ENCODE measurements around the gene TP73.
A peak's percentile ranks its signal among the peaks of the same experiment; 100 is the strongest.

TP73 gene

DNA sequence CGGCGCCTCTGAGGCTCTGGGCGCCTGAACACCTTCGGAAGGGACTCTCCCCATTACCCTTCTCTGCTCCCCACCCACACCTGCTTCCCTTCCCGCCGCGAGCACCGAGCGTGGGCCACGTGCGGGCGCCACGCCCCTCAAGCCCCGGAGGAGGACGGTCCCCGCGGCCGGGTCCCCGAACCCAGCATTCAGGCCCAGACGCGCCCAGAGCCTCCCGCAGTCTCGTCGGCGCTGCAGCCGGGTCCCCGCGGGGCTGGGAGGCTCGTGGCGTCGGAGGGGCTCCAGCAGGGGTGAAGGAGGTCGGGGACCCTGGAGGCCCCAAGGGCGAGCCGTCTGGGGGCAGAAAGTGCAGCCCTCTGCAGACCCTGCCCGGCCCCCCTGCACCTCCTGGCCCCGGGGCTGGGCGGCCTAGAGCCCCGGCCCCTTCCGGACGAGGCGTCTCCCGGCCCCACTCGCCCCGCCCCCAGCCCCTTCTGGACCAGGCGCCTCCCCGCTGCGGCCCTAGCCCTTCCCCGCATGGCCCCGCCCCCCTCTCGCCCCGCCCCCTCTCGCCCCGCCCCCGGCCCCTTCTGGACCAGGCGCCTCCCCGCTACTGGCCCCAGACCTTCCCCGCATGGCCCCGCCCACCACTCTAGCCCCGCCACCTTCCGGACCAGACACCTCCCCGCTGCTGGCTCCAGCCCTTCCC, 119.9 kb downstream of the TP73 start:
- DNase-seq: peak; percentile 89

DNA sequence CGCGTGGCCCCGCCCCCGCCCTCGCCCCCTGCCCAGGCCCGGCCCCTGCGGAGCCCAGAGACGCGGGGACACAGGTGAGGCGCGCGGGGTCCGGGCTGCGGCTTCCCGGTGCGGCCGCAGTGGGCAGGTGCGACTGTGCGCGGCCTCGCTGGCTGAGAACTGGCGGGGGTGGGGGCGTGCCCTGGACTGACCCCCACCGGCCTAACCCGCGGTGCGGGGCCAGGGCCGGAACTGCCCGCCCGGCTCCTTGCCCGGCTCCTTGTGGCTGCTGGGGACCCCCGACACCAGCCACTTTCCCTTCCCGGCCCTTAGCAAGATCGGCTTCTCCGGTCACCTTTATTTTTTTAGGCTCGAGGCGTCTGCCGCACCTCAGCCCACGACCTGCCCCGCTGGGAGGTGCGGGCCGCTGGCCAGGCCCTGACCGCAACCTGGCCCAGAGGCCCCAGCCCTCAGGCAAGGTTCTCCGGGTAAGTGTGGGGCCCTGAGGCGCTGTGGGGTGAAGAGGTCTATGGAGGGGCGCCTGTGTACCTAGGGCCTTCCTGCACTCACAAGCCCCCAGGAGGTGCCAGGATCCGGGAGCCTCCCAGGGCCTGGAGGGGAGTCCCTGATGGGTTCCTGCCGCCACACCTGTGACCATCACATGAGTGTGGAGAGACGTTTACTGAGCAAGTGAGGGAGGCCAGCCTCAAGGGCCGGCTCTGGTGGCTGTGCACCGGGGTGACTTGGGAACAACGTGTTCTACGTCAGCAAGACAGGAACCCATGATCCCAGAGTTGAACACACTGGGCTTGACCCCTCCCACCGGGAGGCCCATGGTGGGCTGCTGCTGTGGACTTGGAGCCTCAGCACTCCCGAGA, 120.6 kb downstream of the TP73 start, which contains the start of gene SMIM1:
TSS of gene SMIM1 (plus strand) at position 35 of the 857 bp plus-strand sequence. CDS start 2,625 bp downstream, outside the sequence.
- DNase-seq: no peak

DNA sequence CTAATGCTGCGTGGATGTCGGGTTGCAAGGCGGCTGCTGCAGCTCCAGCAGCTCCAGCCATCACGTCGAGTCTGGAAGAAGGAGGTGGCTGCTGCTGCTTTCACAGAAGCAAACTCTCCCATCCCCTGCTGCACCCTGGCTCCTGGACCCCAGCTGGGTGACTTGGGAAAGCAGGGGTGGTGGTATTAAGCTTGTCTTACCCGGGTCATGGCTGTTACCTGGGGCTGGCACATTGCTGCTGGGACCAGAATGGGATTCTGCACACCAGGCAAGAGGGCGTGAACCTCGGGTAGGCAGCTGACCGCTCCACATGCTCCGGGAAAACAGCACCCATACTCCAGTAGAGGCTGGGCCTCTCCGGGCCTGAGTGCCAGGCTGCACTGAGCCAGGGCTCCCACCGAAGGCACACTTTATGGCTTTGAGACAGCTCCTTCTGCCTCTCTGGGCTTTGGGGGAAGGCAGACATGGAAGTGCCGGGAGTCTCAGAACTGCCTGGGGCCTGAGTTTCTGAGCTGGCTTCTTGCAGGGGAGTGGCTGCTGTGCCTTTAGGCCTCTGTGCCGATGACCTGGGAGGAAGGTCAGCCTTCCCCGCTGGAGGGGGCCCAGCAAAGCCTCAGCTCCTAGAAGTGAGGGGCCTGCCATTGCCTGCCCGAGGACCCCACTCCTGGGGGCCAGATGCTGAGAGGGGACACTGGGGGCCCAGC, 121.4 kb downstream of the TP73 start:
- DNase-seq: no peak

DNA sequence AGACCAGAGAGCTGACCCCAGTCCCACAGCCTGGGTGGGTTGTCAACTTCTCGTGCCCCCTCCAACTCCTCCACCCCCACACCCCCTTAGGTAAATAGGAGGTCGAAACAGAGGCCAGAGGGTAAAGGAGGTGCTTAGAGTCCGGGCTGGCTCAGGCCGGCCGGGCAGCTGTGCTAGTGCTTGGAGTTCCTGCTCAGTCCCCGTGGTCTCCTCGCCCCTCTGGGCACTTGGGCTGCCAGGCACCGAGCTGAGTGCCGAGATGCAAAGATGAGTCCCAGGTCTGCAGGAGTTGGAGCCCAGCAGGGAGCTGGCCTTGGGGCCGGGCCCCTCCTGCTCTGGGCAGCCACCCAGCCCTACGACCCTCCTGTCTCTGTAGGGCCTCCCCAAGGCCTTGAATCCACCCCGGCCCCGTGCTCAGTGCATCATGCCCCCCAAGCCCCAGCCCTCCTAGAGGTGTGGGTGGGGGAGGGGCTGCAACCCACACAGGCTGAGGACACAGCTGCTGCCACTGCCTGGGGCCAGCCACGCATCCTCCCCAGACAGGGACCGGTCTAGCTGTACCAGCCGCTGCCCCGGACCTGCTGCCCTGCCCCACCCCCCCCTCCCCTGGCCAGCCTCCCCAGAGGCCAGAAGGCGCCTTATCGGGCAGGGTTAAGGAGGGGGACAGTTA, 122.1 kb downstream of the TP73 start:
- no peak for DNase-seq

DNA sequence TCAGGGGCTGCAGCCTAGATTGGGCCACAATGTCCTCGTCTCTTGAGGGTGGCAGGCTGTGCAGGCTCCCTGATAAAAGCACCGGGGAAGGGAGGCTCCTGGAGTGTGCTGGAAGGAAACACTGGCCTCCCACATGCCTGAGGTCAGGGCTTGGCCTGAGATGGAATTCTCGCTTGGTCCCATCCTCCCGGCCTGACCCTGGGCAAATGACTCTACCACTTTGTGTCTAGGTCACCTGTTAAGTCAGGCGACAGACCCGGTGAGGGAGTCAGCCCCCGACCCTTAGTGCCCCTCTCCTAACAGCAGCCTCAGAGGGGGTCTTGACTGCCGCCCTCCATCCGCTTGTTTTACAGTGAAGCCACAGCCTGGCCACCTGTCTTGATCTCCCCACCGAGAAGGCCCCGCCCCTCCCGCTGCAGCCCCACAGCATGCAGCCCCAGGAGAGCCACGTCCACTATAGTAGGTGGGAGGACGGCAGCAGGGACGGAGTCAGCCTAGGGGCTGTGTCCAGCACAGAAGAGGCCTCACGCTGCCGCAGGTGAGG, 122.7 kb downstream of the TP73 start:
- no peak for DNase-seq

DNA sequence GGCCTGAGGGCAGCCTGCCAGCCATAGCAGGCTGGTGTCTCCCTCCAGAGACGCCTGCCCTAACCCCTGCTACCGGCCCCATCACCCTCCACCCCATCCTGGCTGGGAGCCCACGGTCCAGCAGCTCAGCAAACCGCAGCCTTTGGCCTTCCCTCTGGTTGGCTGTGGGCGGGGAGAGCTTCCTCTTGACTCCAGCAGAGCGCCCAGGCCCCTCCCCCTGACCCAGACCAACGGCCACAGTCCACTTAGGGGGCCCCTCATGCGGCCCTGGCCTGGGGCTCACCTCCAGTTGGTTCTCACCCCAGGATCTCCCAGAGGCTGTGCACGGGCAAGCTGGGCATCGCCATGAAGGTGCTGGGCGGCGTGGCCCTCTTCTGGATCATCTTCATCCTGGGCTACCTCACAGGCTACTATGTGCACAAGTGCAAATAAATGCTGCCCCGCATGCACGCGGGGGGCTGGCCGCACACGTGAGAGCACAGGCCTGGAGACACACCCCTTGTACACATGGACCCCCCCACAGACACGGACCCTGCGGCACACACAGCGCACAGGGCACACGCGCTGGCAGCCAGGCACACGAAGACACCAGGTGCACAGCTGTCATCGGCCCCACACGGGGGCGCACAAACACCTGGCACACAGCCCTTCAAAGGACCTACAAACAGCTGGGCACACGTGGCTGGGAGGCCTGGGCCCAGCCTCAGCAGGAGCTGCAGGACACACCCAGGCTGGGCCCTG, 123.3 kb downstream of the TP73 start:
- DNase-seq: peak; percentile 87

DNA sequence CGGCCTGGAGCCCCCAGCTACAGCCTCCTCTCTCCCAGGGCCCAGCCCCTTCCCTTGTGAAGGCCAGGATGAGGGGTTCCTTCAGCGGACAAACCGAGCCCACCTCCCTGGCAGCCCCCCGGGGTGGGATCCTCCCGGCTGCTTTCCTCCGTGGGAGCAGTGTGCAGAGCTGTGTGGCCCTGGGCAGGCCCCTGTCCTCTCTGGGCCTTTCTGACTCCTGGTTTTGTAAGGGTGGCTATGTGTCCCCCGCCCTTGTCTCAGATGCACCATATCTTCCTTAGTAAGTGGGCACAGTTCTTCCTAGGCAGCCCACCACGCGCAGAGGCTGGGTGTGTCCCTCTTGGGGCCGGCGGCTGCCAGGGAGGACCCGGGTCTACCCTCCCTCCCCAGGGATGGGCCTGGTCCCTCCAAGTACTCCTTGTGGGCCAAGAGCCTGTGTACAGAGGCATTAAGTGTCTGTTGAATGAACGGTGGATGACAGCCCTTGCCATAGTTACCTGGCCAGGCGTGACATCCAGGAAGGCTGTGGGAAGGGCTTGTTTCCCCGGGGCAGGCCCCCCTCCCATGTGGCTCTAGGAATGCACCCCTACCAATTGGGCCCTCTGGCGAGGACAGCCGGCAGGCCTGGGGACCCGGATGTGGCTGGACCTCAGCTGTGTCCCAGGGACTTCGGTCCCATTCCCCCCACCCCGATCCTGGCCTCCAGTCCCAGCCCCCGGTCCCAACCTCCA, 124.1 kb downstream of the TP73 start:
- peak; percentile 59 for DNase-seq

DNA sequence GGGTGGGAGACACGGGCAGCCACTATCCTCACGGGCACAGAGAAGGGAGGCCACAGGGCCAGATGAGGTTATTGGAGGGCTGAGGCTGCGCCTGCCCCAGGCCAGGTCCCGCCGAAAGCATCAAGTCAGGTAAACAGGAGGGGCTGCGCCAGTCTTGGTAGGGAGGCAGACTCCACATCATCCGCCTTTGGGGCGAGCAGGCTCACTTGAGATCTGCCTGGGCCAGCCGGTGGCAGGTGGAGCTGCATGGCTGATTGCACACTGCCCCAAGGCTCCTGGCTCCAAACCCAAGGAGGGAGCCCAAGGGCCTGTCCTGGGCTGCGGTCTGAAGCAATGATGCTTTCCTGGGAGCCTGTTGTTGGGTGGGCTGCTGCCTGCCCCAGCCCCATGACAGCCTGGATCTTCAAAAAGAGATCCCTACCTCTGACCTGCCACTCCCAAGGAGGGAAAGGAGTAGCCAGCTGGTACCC, 124.8 kb downstream of the TP73 start:
- no peak for DNase-seq

DNA sequence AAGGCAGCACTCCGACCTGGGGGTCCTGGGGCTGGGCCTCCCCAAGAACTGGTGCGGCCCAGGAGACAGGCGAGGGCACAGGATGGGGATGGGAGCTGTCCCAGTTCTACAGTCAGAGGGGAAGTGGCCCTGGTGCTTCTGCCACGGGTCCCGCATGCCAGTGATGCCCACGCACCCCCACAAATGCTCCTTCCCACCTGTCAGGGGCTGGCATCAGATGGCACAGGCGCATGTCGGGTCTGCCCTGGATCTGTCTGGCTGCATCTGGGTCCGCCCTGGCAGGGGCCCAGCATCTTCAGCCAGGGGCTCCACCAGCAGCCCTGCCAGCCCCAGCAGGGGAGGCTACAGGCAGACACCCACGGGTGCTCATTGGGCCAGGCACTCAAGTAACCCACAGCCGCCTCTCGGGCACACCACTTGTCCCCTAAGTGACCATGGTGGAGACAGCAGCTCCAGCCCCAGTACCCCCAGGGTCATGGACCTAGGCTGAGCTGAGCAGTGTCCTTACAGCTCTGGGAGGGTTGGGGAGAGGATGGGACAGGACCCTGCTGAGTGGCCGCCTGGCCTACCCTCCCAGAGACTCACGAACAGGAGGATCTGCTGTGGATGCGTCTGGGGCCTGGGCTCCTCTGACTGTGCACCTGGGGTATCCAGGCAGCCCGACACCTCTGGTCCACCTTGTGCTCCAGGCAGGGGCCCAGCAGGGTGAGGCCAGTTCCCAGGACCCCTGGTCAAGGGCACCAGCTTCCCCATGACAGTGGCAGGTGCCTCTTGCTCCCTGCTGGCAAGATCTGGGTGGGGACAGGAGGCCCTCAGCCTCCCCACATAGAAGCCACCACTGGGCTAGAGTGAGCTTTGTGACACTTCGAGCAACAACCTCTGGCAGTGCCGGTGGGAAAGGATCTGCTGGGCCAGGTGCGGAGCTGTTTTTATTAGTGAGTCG, 125.6 kb downstream of the TP73 start:
- no peak for DNase-seq

DNA sequence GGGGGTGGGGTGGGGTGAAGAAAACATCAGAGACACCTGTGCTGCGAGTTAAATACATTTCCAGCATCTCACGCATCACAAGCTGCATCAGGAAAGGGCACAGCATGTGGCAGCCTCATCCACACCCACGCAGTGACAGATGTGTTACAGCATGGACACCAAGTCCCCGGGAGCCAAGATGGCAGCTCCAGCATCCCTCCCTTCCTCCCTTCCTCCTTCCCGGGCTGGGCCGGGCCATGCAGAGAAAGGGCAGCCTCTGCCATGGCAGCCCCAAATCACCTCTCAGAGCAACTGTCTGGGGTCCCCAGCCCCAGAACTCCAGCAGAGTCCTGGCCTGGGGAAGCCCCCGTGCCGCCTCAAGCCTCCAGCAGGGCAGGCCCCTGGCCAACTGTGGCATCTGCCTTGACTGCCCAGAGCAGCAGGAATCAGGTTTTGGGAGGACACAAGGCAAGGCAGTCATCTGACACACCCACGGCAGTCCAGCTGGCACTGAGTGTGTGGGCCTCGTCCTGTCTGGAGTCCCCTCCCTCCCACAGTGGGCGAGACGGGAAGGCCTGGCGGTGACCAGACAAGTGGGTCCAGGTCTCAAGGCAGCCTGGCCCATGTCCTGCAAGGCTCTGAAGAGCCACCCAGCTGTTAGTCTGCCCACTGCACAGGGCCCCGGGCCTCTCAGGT, 126.4 kb downstream of the TP73 start:
- no peak for DNase-seq

DNA sequence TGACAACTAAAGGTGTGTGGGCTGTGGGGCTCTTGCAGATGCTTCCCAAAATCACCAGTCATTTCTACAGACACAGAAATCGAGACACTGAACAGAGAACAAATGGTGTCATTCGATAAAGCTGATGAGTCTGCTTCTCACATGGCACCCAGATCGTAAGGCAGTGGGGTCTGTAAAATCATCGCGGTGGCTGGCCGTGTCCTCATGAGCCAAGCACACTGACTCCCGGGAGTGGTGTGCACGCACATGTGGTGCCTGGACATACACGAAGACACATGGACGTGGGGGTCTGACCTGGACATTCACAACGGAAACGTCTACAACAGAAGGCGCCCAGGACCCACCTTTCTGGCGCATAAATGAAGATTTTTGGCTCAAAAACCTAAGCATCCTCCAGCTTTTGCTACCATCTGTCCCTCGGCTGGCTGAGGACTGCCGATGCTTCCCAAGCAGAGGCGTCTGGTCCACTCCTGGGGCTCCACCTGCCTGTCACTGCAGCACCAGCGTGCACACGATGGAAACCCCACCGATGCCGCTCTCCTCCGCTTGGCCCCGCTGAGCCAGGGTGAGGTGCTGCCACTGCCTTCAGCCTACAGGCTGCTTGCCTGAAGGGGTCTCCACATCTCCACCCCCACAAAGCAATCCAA, 127.1 kb downstream of the TP73 start:
- no peak for DNase-seq

DNA sequence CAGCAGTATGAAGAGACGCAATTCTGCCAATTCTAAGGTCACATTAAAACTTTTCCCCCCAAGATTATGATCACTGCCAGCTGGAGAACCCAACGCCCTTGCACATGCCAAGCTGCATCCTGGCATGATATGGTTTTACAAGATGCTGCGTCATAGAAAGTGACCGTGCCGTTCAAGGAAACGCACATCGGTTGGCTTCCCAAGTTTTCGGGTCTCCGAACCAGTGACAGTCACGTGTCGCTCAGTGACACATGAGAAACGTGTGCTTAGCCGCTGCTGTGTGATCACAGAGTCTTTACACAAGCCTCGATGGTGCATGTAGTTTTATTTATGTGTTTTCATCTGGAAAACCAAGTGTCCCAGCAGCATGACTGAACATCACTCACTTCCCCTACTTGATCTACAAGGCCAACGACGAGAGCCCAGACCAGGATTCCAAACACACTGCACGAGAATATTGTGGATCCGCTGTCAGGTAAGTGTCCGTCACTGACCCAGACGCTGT, 127.6 kb downstream of the TP73 start:
- no peak for DNase-seq

DNA sequence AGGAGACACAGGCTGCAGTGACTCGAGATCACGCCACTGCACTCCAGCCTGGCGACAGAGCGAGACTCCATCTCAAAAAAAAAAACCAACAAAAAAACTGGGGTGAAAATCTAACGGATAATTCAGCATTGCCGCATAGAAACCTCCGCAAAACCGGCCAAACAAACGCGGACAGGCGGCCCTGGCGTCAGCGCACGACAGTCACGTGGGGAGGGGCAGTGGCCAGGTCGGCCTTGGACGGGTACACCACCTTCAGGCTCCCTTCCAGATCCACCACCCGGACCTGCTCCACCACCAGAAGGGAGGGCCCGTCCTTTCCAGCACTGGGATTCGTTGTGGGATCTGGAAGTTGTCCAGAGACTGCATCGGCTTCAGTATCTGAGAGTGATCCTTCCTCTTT, 128.6 kb downstream of the TP73 start:
- DNase-seq: no peak

DNA sequence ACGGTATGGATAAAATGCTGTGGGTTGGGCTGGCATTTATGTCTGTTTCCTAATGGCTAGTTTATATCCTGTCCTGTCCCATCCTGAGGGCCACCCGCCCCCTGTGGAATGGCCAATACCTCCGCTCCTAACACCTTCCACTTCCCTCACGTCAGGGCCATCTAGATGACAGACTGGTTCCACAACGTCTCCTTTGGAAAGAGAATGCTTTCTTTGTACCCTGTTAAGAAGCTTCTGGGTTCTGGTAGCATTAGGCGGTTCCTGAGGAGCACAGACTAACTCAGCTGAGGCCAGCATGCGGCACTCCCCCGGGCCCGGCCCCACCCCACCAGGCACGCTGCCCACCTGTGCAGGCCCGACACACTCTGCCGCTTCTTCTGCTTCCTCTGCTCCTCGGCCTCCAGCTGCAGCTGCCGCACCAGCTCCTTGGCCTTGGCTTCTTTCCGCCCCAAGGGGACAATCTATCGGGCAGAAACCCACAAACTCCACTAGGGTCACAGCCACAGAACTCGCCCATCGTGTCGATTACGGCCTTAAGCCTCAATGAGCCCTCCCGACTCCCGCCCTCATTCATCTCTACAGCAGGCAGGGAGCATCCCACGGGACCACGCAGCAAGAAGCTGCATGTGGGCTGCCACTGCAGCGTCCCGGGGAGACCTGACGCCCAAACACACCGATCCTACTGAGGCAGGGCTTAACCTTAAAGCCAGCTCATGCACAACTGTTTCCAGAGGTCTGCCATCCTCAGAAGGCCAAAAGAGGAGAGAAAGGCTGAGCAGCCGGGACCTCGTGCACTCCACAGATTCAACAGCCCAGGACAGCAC, 131.5 kb downstream of the TP73 start:
- DNase-seq: no peak

DNA sequence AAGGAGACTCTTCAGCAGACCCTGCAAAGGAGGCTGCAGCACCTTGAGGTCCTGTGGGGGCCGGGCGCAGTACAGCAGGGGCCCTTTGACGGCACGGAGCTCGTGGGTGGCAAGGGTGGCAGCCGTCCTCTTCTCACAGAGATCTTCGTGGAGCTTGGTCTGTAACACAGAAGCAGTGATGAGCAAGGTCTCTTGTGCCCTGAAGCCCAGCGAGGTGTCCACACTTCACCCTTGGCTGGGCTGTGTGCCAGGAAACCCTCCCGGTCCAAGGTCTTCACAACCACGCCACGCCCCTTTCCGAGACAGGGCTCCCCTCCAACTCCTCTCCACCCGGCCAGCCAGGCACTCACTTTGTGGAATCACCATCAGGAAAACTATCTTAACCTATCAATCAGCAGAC, 132.7 kb downstream of the TP73 start:
- no peak for DNase-seq

DNA sequence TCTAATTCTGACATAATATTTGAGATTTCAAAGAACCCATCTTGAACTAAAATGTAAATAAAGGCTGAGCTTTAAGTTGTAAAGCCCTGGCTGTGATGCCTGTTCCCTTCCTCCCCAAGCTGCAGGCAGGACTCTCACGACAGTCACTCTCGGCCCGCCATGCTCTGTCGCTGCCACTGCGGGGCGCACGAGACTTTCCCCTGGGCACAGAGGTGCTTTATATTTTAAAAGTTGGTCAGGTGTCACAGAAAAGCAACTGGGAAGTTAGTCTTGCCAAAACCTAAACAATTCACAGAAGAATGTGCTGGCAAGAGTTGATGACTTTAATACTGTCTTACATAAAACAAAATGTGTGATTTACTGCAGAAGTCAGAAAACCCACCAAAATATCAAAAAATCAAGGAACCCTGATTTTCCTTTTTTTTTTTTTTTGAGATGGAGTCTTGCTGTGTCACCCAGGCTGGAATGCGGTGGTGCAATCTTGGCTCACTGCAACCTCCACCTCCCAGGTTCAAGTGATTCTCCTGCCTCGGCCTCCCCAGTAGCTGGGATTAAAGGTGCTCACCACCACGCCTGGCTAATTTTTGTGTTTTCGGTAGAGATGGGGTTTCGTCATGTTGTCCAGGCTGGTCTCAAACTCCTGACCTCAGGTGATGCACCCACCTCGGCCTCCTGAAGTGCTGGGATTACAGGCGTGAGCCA, 133.3 kb downstream of the TP73 start:
- DNase-seq: no peak
